ENCODE measurements around the gene RAP1GAP. TPM values are rescaled to one million over a fixed set of nuclear protein-coding genes. Genes with fewer than 3 reads are reported as not detected.

The RAP1GAP gene
- total RNA-seq, 1 experiment from 2014 or later = 13.4 TPM

- Histone ChIP-seq H3K4me3 (replicated peaks in 1 of 2; ENCODE audit: low read depth in 1 of 2, low read length in 2 of 2) (no peak overlapping the region), H3K27me3 (ENCODE audit: insufficient read depth, low read length) (no peaks in the 10 kb centered on the region), H4K20me1 (ENCODE audit: insufficient read depth) (no peaks in the 10 kb centered on the region), H2AFZ (ENCODE audit: low read depth, low read length, poor library complexity, severe bottlenecking) (no peak overlapping the region), H3K4me1 (ENCODE audit: control insufficient read depth in 1 of 2, insufficient read depth in 2 of 2, low read length in 2 of 2) (peaks cover 0 to 16% of the 10 kb centered on the region in 2 experiments; a peak in 3 of 4 replicates), H3K9ac (ENCODE audit: low read length) (no peak overlapping the region), H3K9me3 (ENCODE audit: control insufficient read depth in 1 of 2, insufficient read depth in 1 of 2, low read depth in 1 of 2, low read length in 2 of 2) (no peaks in the 10 kb centered on the region), H3K79me2 (ENCODE audit: insufficient read depth, low read length) (no peaks in the 10 kb centered on the region), H3K9me2 (ENCODE audit: insufficient read depth) (no peaks in the 10 kb centered on the region), H3K4me2 (ENCODE audit: low read length) (no peak overlapping the region), H3K27ac (ENCODE audit: low read depth, low read length) (no peak overlapping the region), H3K36me3 (ENCODE audit: control insufficient read depth in 1 of 2, insufficient read depth in 2 of 2, low read length in 2 of 2) (no peaks in the 10 kb centered on the region)
- BruUV-seq (replicated peaks) = no TSS peak
- RAD21 ChIA-PET (ENCODE audit: low non-redundant PET in 1 of 2, low total read pairs in 2 of 2, uncharacterized antibody in 2 of 2, unreplicated experiment in 2 of 2) = no interaction called here
- CTCF ChIA-PET = no interaction called here
- DNase-seq (ENCODE audit: low read depth, low spot score) (no peak), ATAC-seq (no peak)
- POLR2A ChIA-PET = no interaction called here
- intact Hi-C loops (cut with micrococcal nuclease) = no loop called here
- TF ChIP-seq JUND (IDR thresholded peaks at IDR 0.05) = no peak
- no peak for TF ChIP-seq CEBPB (IDR thresholded peaks at IDR 0.05; ENCODE audit: low read depth)
- TF ChIP-seq ZFX (IDR thresholded peaks at IDR 0.05) = no peak
- TF ChIP-seq SIN3A (IDR thresholded peaks at IDR 0.05; ENCODE audit: low read depth) = no peak
- TF ChIP-seq ZNF274 (IDR thresholded peaks at IDR 0.05; ENCODE audit: low read depth, low read length) = no peak
- TF ChIP-seq EGR1 (IDR thresholded peaks at IDR 0.05; ENCODE audit: low read depth) = no peak
- no peak for TF ChIP-seq YY1 (IDR thresholded peaks at IDR 0.05; ENCODE audit: extremely low read depth, insufficient replicate concordance, low read depth, low read length)
- no peak for TF ChIP-seq EZH2 (IDR thresholded peaks at IDR 0.05)
- TF ChIP-seq, protein P1, sequence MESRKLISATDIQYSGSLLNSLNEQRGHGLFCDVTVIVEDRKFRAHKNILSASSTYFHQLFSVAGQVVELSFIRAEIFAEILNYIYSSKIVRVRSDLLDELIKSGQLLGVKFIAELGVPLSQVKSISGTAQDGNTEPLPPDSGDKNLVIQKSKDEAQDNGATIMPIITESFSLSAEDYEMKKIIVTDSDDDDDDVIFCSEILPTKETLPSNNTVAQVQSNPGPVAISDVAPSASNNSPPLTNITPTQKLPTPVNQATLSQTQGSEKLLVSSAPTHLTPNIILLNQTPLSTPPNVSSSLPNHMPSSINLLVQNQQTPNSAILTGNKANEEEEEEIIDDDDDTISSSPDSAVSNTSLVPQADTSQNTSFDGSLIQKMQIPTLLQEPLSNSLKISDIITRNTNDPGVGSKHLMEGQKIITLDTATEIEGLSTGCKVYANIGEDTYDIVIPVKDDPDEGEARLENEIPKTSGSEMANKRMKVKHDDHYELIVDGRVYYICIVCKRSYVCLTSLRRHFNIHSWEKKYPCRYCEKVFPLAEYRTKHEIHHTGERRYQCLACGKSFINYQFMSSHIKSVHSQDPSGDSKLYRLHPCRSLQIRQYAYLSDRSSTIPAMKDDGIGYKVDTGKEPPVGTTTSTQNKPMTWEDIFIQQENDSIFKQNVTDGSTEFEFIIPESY (IDR thresholded peaks at IDR 0.05; ENCODE audit: extremely low read depth, insufficient replicate concordance, low read length) = no peak
- TF ChIP-seq, protein P2, sequence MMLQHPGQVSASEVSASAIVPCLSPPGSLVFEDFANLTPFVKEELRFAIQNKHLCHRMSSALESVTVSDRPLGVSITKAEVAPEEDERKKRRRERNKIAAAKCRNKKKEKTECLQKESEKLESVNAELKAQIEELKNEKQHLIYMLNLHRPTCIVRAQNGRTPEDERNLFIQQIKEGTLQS (IDR thresholded peaks at IDR 0.05) = no peak
- TF ChIP-seq, protein P3, sequence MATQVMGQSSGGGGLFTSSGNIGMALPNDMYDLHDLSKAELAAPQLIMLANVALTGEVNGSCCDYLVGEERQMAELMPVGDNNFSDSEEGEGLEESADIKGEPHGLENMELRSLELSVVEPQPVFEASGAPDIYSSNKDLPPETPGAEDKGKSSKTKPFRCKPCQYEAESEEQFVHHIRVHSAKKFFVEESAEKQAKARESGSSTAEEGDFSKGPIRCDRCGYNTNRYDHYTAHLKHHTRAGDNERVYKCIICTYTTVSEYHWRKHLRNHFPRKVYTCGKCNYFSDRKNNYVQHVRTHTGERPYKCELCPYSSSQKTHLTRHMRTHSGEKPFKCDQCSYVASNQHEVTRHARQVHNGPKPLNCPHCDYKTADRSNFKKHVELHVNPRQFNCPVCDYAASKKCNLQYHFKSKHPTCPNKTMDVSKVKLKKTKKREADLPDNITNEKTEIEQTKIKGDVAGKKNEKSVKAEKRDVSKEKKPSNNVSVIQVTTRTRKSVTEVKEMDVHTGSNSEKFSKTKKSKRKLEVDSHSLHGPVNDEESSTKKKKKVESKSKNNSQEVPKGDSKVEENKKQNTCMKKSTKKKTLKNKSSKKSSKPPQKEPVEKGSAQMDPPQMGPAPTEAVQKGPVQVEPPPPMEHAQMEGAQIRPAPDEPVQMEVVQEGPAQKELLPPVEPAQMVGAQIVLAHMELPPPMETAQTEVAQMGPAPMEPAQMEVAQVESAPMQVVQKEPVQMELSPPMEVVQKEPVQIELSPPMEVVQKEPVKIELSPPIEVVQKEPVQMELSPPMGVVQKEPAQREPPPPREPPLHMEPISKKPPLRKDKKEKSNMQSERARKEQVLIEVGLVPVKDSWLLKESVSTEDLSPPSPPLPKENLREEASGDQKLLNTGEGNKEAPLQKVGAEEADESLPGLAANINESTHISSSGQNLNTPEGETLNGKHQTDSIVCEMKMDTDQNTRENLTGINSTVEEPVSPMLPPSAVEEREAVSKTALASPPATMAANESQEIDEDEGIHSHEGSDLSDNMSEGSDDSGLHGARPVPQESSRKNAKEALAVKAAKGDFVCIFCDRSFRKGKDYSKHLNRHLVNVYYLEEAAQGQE (IDR thresholded peaks at IDR 0.05; ENCODE audit: low read depth) = no peak
- TF ChIP-seq ELF1 (IDR thresholded peaks at IDR 0.05; ENCODE audit: borderline replicate concordance, low read depth) = no peak
- TF ChIP-seq, protein P4, sequence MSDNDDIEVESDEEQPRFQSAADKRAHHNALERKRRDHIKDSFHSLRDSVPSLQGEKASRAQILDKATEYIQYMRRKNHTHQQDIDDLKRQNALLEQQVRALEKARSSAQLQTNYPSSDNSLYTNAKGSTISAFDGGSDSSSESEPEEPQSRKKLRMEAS (IDR thresholded peaks at IDR 0.05) = no peak
- TF ChIP-seq FOSL1 (IDR thresholded peaks at IDR 0.05; ENCODE audit: low read depth) = no peak
- no peak for TF ChIP-seq EZH2phosphoT487 (IDR thresholded peaks at IDR 0.05; ENCODE audit: borderline replicate concordance)
- no peak for TF ChIP-seq SP1 (IDR thresholded peaks at IDR 0.05; ENCODE audit: low read depth)
- TF ChIP-seq, protein P5, sequence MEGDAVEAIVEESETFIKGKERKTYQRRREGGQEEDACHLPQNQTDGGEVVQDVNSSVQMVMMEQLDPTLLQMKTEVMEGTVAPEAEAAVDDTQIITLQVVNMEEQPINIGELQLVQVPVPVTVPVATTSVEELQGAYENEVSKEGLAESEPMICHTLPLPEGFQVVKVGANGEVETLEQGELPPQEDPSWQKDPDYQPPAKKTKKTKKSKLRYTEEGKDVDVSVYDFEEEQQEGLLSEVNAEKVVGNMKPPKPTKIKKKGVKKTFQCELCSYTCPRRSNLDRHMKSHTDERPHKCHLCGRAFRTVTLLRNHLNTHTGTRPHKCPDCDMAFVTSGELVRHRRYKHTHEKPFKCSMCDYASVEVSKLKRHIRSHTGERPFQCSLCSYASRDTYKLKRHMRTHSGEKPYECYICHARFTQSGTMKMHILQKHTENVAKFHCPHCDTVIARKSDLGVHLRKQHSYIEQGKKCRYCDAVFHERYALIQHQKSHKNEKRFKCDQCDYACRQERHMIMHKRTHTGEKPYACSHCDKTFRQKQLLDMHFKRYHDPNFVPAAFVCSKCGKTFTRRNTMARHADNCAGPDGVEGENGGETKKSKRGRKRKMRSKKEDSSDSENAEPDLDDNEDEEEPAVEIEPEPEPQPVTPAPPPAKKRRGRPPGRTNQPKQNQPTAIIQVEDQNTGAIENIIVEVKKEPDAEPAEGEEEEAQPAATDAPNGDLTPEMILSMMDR (IDR thresholded peaks at IDR 0.05 in 2 of 3, conservative IDR thresholded peaks at IDR 0.05 in 1 of 3; ENCODE audit: borderline replicate concordance in 1 of 3, insufficient read depth in 1 of 3, low read depth in 2 of 3, low read length in 2 of 3) = no peak
- no peak for TF ChIP-seq SRF (IDR thresholded peaks at IDR 0.05; ENCODE audit: low read depth)
- no peak for TF ChIP-seq POLR2AphosphoS5 (IDR thresholded peaks at IDR 0.05; ENCODE audit: low read depth, low read length)
- no peak for TF ChIP-seq POLR2A (IDR thresholded peaks at IDR 0.05; ENCODE audit: borderline replicate concordance, extremely low read depth, insufficient read depth, insufficient read length)
Observed at GRCh38 chr1:21665711-21666575, 3.2 kb downstream of the RAP1GAP start.

Measured in HCT116 (cell line).